ENCODE data around the gene MELK.

The MELK gene

GRCh38 chr9:36584620-36585460 lies 12.1 kb downstream of the MELK start:
- DNase-seq (ENCODE audit: low read depth): no peak

- no peak for DNase-seq (ENCODE audit: low read depth)
These were observed 17.5 kb downstream of the MELK start for GRCh38 chr9:36590231-36590630.

GRCh38 chr9:36592801-36593583 lies 20.3 kb downstream of the MELK start:
- no peak for DNase-seq (ENCODE audit: low read depth)

GRCh38 chr9:36594213-36594612 lies 21.5 kb downstream of the MELK start:
- DNase-seq (ENCODE audit: low read depth): no peak

GRCh38 chr9:36597412-36598178 lies 24.9 kb downstream of the MELK start:
- no peak for DNase-seq (ENCODE audit: low read depth)

- DNase-seq (ENCODE audit: low read depth): no peak
These were observed 25.6 kb downstream of the MELK start for GRCh38 chr9:36598273-36598672.

GRCh38 chr9:36603006-36603405 lies 30.3 kb downstream of the MELK start:
- no peak for DNase-seq (ENCODE audit: low read depth)

GRCh38 chr9:36609306-36609705 lies 36.6 kb downstream of the MELK start:
- no peak for DNase-seq (ENCODE audit: low read depth)

GRCh38 chr9:36622121-36622520 lies 49.4 kb downstream of the MELK start:
- no peak for DNase-seq (ENCODE audit: low read depth)

GRCh38 chr9:36623280-36623679 lies 50.6 kb downstream of the MELK start:
- DNase-seq (ENCODE audit: low read depth): no peak

GRCh38 chr9:36625006-36625615 lies 52.4 kb downstream of the MELK start:
- no peak for DNase-seq (ENCODE audit: low read depth)

GRCh38 chr9:36632892-36633291 lies 60.2 kb downstream of the MELK start:
- no peak for DNase-seq (ENCODE audit: low read depth)

- DNase-seq (ENCODE audit: low read depth): no peak
These were observed 65.0 kb downstream of the MELK start for GRCh38 chr9:36637491-36638270.

GRCh38 chr9:36640771-36641381 lies 68.2 kb downstream of the MELK start:
- no peak for DNase-seq (ENCODE audit: low read depth)

GRCh38 chr9:36642817-36643216 lies 70.1 kb downstream of the MELK start:
- DNase-seq (ENCODE audit: low read depth): no peak

- DNase-seq (ENCODE audit: low read depth): no peak
These were observed 84.1 kb downstream of the MELK start for GRCh38 chr9:36656842-36657241.

GRCh38 chr9:36659500-36659899 lies 86.8 kb downstream of the MELK start:
- no peak for DNase-seq (ENCODE audit: low read depth)

- no peak for DNase-seq (ENCODE audit: low read depth)
These were observed 92.1 kb downstream of the MELK start for GRCh38 chr9:36664806-36665205.

GRCh38 chr9:36665387-36665786 lies 92.7 kb downstream of the MELK start:
- no peak for DNase-seq (ENCODE audit: low read depth)

- no peak for DNase-seq (ENCODE audit: low read depth)
These were observed 93.3 kb downstream of the MELK start for GRCh38 chr9:36665921-36666431.

GRCh38 chr9:36671561-36671960 lies 98.9 kb downstream of the MELK start:
- no peak for DNase-seq (ENCODE audit: low read depth)
